SH-SY5Y (cell line): Measurements from ENCODE around the gene ARHGEF17.

Source experiments
- GATA2 ChIP-seq: IDR thresholded peaks from 2 replicates; pipeline ENCODE4 v1.6.1; 2011; ENCODE audit warnings: mild to moderate bottlenecking, low read depth, low read length
- GATA3 ChIP-seq: IDR thresholded peaks from 2 replicates; pipeline ENCODE4 v1.6.1; 2011; ENCODE audit warnings: low read depth, mild to moderate bottlenecking, low read length, moderate library complexity

Gene ARHGEF17

DNA sequence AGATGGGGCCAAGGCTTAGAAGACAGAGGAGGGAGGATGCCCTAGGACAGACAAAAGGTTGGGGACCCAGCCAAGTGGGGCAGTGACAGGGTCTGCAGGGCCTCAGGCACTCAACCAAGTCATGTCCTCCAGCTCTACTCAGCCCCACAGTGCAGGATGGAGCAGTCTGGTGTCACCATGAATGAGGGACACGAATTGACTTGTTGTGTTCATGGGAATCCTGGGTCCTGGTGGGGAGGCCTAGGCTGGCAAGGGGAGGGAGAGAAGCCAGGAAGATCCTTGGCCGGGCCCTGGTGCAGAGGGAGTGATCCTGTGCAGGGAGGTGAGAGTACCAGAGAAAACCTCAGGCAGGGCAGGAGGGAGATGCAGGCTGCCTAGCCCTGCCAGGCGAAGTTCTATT is 24.0 kb upstream of the ARHGEF17 start:
- TF ChIP-seq GATA2 (no peak), GATA3 (no peak)

DNA sequence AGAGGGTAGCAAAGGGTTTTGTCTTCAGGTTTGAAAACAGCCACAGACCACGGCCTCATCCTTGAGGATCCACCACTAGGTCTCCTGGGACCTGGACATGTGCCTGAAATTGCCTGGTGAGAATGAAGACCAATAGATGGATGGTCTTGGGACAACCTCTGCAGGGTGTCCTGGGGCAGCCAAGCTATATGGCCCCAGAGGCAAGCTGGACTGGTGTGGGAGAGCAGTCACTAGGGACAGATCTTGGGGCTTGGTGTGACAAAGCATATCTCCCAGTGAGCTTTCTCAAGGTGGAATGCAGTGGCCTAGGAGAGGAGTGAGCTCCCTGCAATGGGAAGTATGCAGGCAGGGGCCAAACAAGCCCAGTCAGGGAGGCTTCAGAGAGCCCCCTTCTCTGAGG is 22.4 kb upstream of the ARHGEF17 start:
- TF ChIP-seq GATA2 (no peak), GATA3 (no peak)

DNA sequence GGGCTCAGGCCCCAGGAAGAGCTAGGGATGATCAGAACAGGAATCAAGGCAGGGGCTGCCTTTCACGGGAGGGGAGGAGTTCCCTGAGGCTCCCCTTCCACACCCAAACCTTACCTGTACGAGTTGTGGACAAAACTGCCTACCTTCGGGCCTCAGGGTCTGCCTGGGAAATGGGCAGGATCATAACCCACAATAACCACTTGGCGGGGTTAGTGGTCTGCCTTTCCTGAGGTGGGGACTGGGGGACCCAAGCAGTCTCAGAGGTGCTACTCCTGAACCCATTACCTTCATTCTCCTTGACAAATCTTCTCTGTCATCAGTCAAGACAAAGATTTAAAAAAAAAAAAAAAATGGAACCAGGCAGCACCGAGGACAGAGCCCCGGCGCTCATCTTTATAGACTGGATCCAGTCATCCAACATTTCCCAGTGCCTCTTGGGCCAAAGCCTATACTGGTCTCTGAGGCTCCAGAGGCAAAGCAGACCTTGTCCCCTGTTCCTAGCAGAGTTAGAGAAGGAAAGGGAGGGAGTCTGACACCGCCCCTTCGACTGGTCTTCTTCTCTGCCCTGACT is 21.8 kb upstream of the ARHGEF17 start:
- TF ChIP-seq GATA3, result no peak
- no peak for TF ChIP-seq GATA2

DNA sequence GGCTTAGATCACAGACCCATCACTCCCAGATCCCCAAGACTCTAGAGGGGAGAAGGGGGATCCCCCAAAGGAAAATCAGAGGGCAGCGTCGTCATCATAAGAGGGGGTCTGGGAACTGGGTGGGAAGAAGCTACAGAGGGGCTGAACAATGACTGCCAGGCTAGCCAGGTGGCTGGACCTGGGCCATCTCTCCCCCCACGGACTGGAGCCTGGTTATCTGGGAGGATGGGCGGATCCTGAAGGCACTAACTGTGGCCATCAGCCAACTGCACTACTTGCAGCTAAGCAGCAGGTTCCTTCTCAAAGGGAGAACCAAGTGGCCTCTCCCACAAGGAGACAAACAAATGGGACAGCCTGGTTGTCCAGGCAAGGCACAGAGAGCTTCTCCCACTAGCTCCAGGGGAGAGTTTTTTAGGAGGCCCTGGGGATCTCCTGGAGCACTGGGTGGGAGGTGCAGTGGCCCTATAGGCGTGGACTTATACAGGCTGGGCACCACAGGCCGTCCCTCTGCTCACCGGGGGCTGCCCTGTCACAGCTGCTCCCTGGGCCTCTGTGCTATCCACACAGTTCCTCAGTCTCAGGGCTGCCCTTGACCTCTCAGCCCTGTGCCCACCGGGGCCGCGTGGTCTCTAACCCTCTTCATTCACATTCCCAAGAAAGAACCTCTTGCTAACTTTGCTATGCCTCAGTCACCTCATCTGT is 20.5 kb upstream of the ARHGEF17 start:
- TF ChIP-seq GATA3 (no peak), GATA2 (no peak)

DNA sequence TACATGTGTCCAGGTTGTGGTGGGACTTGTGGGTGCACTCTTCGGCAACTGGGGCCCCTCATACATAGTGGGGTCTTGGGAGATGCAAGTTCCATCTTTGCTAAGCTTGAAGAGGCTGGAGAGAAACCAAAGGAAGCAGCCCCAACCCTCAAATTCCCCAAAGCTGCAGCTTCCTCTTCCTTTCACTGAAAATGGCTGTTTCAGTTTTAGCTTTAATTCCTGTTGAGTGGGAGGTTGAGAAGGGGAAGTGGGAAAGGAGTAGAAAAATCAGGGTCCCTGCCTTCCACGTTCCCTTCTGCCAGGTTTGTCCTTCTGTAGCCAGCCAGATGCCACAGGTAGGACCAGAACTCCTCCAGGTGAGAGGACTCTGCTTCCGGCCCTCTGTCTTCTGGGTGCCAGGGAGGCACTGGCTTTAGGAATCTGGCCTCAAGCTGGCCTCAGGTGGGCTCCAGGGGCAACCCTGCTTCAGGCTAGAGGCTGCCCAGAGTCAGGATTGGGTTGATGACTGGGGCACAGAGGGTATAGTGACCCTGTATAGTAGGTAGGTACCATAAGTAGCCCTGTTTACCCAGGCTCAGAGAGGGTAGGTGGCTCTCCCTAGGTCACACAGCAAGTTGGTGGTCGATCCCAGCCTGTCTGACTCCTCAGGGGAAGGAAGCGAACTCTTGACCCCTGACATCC is 19.7 kb upstream of the ARHGEF17 start:
- no peak for TF ChIP-seq GATA3
- TF ChIP-seq GATA2, result no peak

DNA sequence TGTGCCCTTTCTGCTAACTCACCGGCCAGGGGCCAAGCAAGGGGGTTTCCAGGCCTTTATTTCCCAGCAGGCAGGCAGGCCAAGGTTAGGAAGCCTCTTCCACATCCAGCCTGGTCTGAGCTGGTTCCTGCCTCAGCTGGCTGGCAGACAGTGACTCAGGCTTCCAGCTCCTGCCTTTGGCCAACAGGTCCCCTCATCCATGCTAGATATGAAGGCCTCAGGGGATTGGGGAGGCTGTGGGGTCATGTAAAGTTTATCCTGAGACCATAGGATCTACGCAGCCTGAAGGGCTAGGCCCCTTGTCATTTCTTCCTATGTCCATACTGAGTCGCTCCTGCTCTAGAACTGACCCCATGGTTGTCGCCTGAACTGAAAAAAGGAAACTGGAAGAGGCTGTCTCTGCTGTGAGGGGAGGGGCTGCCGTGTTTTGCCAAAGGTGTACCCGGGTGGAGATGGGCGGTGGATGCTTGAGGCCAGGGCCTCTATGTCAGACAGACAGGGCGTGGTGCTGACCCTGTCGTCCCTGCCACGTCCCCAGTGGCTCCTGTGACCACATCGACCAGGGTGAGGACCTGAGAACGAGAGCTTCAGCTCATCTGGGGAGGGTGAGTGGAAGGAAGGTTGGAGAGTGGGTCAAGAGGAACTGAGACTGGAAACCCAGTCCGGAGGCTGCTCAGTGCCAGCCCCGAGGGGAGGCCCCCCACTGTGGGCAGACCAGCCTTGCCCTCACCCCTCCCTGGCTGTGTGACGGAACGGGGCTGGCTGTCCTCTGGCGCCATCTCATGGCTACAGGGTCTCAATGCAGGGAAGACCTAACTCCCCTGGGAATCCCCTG is 19.0 kb upstream of the ARHGEF17 start:
- TF ChIP-seq GATA2 (no peak), GATA3 (no peak)

DNA sequence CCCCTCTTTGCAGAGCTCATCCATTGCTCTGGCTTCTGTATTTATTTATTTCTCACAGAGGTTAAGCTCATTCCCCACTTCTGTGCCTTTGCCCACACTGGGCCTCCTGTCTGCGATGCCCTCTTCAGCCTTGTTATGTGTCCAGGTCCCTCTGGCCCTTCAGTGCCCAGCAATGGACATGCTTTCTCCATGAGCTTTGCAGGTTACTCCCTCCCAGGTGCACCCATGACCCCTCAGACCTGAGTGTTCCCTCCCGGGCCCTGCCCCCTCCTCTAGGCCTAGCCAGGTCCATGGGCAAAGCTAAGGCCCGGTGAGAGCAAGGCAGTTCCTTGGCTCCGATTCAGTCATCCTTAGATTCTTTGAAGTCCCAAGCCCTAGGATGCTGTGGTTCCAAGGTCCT is 17.5 kb upstream of the ARHGEF17 start:
- no peak for TF ChIP-seq GATA3
- TF ChIP-seq GATA2, result no peak

DNA sequence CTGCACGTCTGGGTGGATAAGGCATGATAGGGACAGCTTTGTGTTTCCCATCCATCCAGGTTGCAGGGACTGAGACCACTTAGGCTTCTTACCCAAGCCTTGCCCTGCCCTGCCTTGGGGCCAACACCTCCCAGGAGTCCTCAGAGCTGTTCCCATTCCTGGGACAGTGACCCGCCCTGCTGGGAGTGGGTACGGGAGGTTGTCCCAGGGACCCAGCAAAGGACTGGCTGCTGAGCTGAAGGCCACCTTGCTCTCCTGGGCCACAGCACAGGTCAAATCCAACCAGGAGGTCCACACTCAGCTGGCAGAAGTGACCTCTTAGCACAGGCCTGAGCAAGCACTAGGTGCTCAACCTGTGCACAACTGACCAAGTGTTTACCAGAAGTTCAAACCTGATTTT is 16.9 kb upstream of the ARHGEF17 start:
- TF ChIP-seq GATA2 (no peak), GATA3 (no peak)

DNA sequence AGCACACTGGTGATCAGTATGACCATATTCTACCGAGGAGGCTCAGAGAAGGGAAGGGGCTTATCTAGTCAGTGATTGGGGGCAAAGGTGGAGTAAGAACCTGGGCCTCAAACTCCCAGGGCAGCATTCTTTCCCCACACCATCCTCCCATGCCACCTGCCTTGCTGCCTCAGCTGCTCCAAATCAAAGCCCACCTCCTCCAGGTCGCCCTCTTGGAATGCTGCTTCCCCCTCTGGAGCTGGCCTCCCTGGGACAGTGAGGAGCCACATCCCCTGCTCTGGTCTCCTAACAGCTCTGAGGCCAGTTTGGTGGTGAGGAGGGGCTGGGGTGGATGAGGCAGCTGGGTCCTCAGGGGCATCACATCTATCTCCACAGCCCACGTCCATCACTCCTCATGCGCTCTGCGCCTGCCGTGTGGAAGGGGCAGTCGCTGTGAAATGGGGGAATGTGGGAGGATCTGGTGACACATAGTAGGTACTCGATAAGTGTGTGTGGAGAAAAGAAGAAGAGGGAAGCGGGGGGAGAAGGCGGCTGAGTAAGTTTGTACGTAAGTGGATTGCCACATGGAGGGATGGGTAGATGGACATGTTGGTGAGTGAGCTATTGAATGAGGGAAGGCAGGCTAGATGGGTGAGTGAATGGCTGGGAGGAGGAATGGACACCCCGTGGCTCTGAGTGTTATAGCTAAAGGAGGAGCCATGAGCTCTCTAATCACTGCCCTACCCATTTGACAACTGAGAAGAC is 16.1 kb upstream of the ARHGEF17 start:
- TF ChIP-seq GATA2, result no peak
- no peak for TF ChIP-seq GATA3

DNA sequence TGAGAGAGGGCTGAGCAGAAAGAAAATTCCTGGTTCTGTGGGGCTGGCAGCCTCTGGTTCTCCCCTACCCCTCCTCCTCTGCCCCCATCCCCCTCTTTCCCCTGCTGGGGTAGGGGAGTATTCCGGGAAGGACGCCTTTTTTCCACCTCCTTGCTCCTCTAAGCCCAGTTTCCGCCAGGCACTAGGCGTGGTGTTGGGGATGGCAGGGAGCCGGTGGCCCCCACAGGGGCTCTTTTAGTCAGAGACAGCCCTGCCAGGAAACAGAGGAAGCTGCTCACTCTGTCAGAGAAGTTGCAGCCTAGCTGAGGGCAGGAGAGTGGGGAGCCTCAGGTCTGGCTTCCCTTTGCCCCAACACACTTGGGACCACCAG is 15.6 kb upstream of the ARHGEF17 start:
- TF ChIP-seq GATA3 (no peak), GATA2 (no peak)

DNA sequence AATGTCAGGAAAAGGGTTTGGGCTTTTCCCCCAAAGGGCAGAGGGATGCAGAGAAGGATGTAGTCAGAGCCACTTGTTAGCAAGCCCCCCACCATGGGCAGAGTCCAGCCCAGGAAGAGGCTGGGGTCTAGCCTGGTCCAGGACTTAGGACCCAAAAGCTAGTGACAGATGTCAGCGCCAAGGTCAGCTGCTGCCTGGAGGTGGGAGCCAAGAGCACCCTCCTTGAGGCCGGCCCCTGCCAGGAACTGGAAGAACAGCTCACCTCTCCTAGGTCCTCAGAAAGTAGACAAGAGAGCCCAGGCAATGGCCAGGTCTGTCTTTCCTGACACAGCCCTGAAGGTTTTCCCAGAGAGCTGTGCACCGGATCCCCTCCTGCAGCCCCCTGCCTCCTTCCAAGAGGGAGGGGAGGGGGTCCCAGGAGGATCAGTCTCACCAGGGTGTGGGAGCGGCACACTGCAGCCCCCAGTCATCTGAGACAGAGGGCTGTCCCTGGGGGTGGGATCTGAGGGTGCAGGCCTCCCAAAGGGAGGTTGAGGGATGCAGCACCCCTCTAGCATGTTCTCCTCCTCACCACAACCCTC is 14.6 kb upstream of the ARHGEF17 start:
- TF ChIP-seq GATA2 (no peak), GATA3 (no peak)

DNA sequence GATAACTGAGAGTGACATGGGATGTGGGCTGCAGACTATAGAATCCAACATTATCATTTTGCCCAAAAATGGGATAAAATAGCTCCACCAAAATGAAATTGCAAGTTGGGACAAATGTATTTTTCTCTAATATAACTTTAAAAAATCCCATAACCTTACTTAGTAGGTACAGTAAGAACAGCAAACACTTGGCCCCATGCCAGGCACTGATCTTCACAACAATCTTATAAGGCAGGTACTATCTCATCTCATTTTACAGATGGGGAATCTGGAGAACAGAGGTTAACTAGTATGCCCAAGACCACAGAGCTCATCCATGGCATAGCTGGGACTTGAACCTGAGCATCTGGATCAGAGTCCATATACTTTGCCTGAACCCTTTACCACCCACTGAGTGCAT is 13.5 kb upstream of the ARHGEF17 start:
- no peak for TF ChIP-seq GATA2
- no peak for TF ChIP-seq GATA3

DNA sequence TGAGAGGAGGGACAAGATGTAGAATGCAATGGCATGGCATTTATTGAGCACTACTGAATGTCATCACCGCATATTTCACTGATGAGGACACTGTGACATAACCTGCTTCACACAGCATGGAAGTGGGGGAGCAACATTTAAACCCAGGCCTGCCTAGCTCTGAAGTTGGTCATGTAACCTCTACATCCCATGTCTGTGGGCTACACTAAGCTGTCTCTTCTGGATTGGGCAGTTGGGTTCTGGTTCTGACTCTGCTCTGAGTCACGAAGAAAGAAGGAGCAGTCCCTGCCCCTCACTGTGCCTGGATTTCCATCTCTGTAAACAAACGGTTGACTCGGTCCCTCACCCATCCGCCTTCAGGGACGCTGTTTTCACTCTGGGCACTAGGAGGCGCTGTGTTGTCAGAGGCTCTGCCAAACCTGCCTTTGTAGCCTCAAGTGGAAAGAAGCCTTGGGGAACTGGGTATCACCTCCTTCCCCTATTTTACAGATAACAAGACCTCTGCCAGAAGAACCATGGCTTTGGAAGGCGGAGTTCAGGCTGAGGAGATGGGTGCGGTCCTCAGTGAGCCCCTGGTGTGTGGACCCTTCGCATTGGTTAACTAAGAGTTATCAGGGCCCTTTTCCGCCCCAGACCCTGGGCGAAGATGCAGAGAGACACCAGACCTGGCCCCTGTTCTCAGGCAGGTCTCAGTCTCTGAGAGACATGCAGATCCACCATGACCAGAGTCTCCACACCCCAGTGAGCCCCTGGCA is 12.7 kb upstream of the ARHGEF17 start:
- TF ChIP-seq GATA2 (no peak), GATA3 (no peak)
